T-cell (primary cell): Measurements from ENCODE around the gene GOLPH3. TPM values are rescaled to one million over a fixed set of nuclear protein-coding genes. Genes with fewer than 3 reads are reported as not detected.
"Not testable (repeated sequence)": the region's sequence is repeated elsewhere in the genome, so short reads cannot be mapped to it uniquely, and the experiment has no call there.

ENCODE experiments used
- ATAC-seq, 4 experiments: fragments of 200-7000 bp in 3 of 4; fragments of 150-1000 bp in 1 of 4; cut with Tn5 transposase; replicated peaks in 1 of 4; 1 replicate in 3 of 4; 2 replicates in 1 of 4; pipeline ENCODE4 v1.10.0; 2021; ENCODE audit warnings: moderate library complexity in 3 of 4, mild to moderate bottlenecking in 2 of 4, moderate number of reproducible peaks in 1 of 4
- CTCF ChIA-PET, 2 donors: fragments of 300-600 bp; sonication (Branson Sonifier 250); formaldehyde crosslinking; loops; one replicate each; lab custom pipeline; 2022; ENCODE audit warnings: antibody characterized with exemption in 2 of 2; lab: Charles Lee
- POLR2A ChIA-PET, 2 donors: fragments of 300-600 bp; sonication (Branson Sonifier 250); formaldehyde crosslinking; loops; one replicate each; lab custom pipeline; 2022; ENCODE audit warnings: antibody characterized with exemption in 2 of 2; lab: Charles Lee
- DNase-seq, 35 experiments: peaks; one replicate each; pipeline versions ENCODE4 v3.0.0 to v3.0.0-alpha.2; 2013 to 2023
- H3K27ac ChIP-seq: one replicate; pipeline ENCODE4 v1.5.1; 2013; ENCODE audit warnings: low read length
- H3K27me3 ChIP-seq, 2 experiments: replicated peaks in 1 of 2; 1 replicate in 1 of 2; 2 replicates in 1 of 2; pipeline versions ENCODE4 v1.6.1 to v1.7.0; 2013; ENCODE audit warnings: low read length in 1 of 2, mixed read lengths in 1 of 2; ENCODE audit not compliant: control insufficient read depth in 2 of 2, insufficient read depth in 2 of 2; ENCODE audit errors: extremely low read depth in 1 of 2
- H3K36me3 ChIP-seq, 2 donors: 1 replicate in 1 of 2; 2 replicates in 1 of 2; pipeline versions ENCODE4 v1.6.1 to v1.7.0; 2013; ENCODE audit warnings: low read length in 1 of 2; ENCODE audit not compliant: control insufficient read depth in 2 of 2, insufficient read depth in 1 of 2; ENCODE audit errors: extremely low read depth in 1 of 2
- H3K4me1 ChIP-seq, 2 experiments: 1 replicate in 1 of 2; 2 replicates in 1 of 2; pipeline versions ENCODE4 v1.6.1 to v1.7.0; 2013; ENCODE audit warnings: low read length in 2 of 2, mixed read lengths in 1 of 2; ENCODE audit not compliant: insufficient read depth in 2 of 2, control insufficient read depth in 1 of 2; ENCODE audit errors: extremely low read depth in 1 of 2
- H3K4me3 ChIP-seq, 2 donors: 1 replicate in 1 of 2; 2 replicates in 1 of 2; pipeline versions ENCODE4 v1.5.1 to v1.7.0; 2013; ENCODE audit warnings: mild to moderate bottlenecking in 2 of 2, low read length in 1 of 2, moderate library complexity in 1 of 2; ENCODE audit not compliant: control insufficient read depth in 1 of 2; ENCODE audit errors: extremely low read depth in 1 of 2
- H3K9me3 ChIP-seq: 2 replicates; pipeline ENCODE4 v1.7.0; 2013
- H3K27ac Mint-ChIP-seq, 2 donors: one replicate each; pipeline ENCODE4 v1.8.0; 2020 to 2021; ENCODE audit warnings: mild to moderate bottlenecking in 2 of 2, mixed read lengths in 2 of 2
- H3K27me3 Mint-ChIP-seq, 2 donors: one replicate each; pipeline ENCODE4 v1.8.0; 2021 to 2022; ENCODE audit warnings: mixed read lengths in 2 of 2
- H3K36me3 Mint-ChIP-seq: one replicate; pipeline ENCODE4 v1.8.0; 2021; ENCODE audit warnings: mixed read lengths
- H3K4me1 Mint-ChIP-seq, 3 donors: one replicate each; pipeline ENCODE4 v1.8.0; 2020 to 2022; ENCODE audit warnings: mixed read lengths in 3 of 3, mild to moderate bottlenecking in 1 of 3
- H3K4me3 Mint-ChIP-seq, 3 donors: one replicate each; pipeline ENCODE4 v1.8.0; 2020 to 2022; ENCODE audit warnings: mild to moderate bottlenecking in 3 of 3, mixed read lengths in 3 of 3, moderate library complexity in 3 of 3
- H3K9me3 Mint-ChIP-seq, 3 donors: one replicate each; pipeline ENCODE4 v1.8.0; 2020 to 2022; ENCODE audit warnings: mixed read lengths in 3 of 3
- WGBS: methylation state at CpG from one replicate; pipeline ENCODE4 v1.1.5; 2013; ENCODE audit warnings: missing lambda C conversion rate; ENCODE audit not compliant: insufficient coverage; 5-methylcytosine and 5-hydroxymethylcytosine counted together
- total RNA-seq, 35 experiments: library from RNA in 6 of 35; stranded (reverse) in 6 of 35; fragments of 120-200 nt in 1 of 35; gene quantifications; one replicate each; pipeline versions ENCODE4 v1.2.1 to v1.2.4 and lab custom pipeline; 2013 to 2026

Gene GOLPH3
- total RNA-seq, 5 donors from 2014 or later (not counting 1 experiment from before 2014, with no cell fraction given) = 49.3 to 87.6 (median 73.8) TPM

- no peak overlapping the region for H3K27ac ChIP-seq
- H3K4me1 ChIP-seq = peaks cover 0 to 8% of the 10 kb centered on the region in 2 experiments
- peaks cover 4 to 35% of the 10 kb centered on the region in 2 donors for H3K36me3 ChIP-seq
- no peak overlapping the region for H3K27ac Mint-ChIP-seq
- ATAC-seq (no peak), DNase-seq (no peak)
- peaks cover 28 to 48% (median 46%) of the 10 kb centered on the region in 3 donors for H3K4me1 Mint-ChIP-seq
- H3K36me3 Mint-ChIP-seq = peaks cover 52% of the 10 kb centered on the region
- H3K9me3 Mint-ChIP-seq = no peaks in the 10 kb centered on the region
- CTCF ChIA-PET = interaction anchor here (0.9 to 1.2 kb wide), 2 partner anchors 12 to 201 kb away, joined by 3 to 4 read pairs; no protein-coding TSS in a partner anchor
- H3K27me3 ChIP-seq = no peaks in the 10 kb centered on the region
- 96% methylated on average over 3 of the region's 3 CpGs for WGBS
- no peak overlapping the region for H3K4me3 Mint-ChIP-seq
- POLR2A ChIA-PET = no interaction called here
- H3K4me3 ChIP-seq = no peak overlapping the region
- H3K27me3 Mint-ChIP-seq = no peaks in the 10 kb centered on the region
- no peaks in the 10 kb centered on the region for H3K9me3 ChIP-seq
Measured at GRCh38 chr5:32127711-32128110, 46.4 kb downstream of the GOLPH3 start.

- Mint-ChIP-seq H3K4me1 (peaks cover 23 to 44% (median 43%) of the 10 kb centered on the region in 3 donors), H3K27me3 (no peaks in the 10 kb centered on the region), H3K36me3 (peaks cover 56% of the 10 kb centered on the region), H3K9me3 (no peaks in the 10 kb centered on the region), H3K27ac (peak overlapping the region in 1 of 2 donors; percentile 52), H3K4me3 (no peak overlapping the region)
- Histone ChIP-seq H3K36me3 (peaks cover 4 to 37% of the 10 kb centered on the region in 2 donors), H3K4me1 (peaks cover 0 to 8% of the 10 kb centered on the region in 2 experiments), H3K27me3 (no peaks in the 10 kb centered on the region), H3K4me3 (no peak overlapping the region), H3K27ac (no peak overlapping the region), H3K9me3 (no peaks in the 10 kb centered on the region)
- ChIA-PET POLR2A (no interaction called here), CTCF (interaction anchor here in 1 of 2 donors (0.6 to 0.9 kb wide), 2 partner anchors 13 to 25 kb away, joined by 3 read pairs; no protein-coding TSS in a partner anchor)
- DNase-seq (no peak), ATAC-seq (no peak)
- WGBS = no CpG with 5 or more reads among the region's 1 CpG
Measured at GRCh38 chr5:32126691-32127090, 47.4 kb downstream of the GOLPH3 start.

- WGBS = 100% methylated on average over 2 of the region's 6 CpGs
- no peak overlapping the region for H3K27ac Mint-ChIP-seq
- Histone ChIP-seq H3K36me3 (peaks cover 4 to 40% of the 10 kb centered on the region in 2 donors), H3K9me3 (no peaks in the 10 kb centered on the region), H3K27ac (no peak overlapping the region), H3K27me3 (no peaks in the 10 kb centered on the region), H3K4me3 (no peak overlapping the region), H3K4me1 (peaks cover 0 to 4% of the 10 kb centered on the region in 2 experiments)
- ATAC-seq (no peak), DNase-seq (no peak)
- no peaks in the 10 kb centered on the region for H3K27me3 Mint-ChIP-seq
- peaks cover 8 to 32% (median 30%) of the 10 kb centered on the region in 3 donors for H3K4me1 Mint-ChIP-seq
- CTCF ChIA-PET = no interaction called here
- no peaks in the 10 kb centered on the region for H3K9me3 Mint-ChIP-seq
- POLR2A ChIA-PET = no interaction called here
- H3K4me3 Mint-ChIP-seq = no peak overlapping the region
- peaks cover 56% of the 10 kb centered on the region for H3K36me3 Mint-ChIP-seq
Measured at GRCh38 chr5:32123889-32124676, 50.0 kb downstream of the GOLPH3 start.

- peaks cover 55% of the 10 kb centered on the region for H3K36me3 Mint-ChIP-seq
- CTCF ChIA-PET = no interaction called here
- H3K27me3 ChIP-seq = no peaks in the 10 kb centered on the region
- H3K27me3 Mint-ChIP-seq = no peaks in the 10 kb centered on the region
- H3K4me3 Mint-ChIP-seq = no peak overlapping the region
- H3K36me3 ChIP-seq = peaks cover 4 to 37% of the 10 kb centered on the region in 2 donors
- DNase-seq (no peak), ATAC-seq (no peak)
- H3K27ac ChIP-seq = no peak overlapping the region
- H3K9me3 ChIP-seq = no peaks in the 10 kb centered on the region
- H3K27ac Mint-ChIP-seq = no peak overlapping the region
- no peaks in the 10 kb centered on the region for H3K9me3 Mint-ChIP-seq
- no peaks in the 10 kb centered on the region for H3K4me1 ChIP-seq
- 100% methylated on average over 4 of the region's 8 CpGs for WGBS
- peaks cover 7 to 26% (median 24%) of the 10 kb centered on the region in 3 donors for H3K4me1 Mint-ChIP-seq
- POLR2A ChIA-PET = interaction anchor here in 1 of 2 donors (0.5 kb wide), 1 partner anchor 14 kb away, joined by 3 read pairs; no protein-coding TSS in a partner anchor
- no peak overlapping the region for H3K4me3 ChIP-seq
Measured at GRCh38 chr5:32123058-32123805, 50.9 kb downstream of the GOLPH3 start.

- H3K9me3 ChIP-seq, DNase-seq, H3K27me3 ChIP-seq, ATAC-seq, CTCF ChIA-PET, H3K27ac ChIP-seq, H3K4me3 ChIP-seq, H3K27me3 Mint-ChIP-seq, H3K4me1 ChIP-seq, H3K4me3 Mint-ChIP-seq, H3K9me3 Mint-ChIP-seq, POLR2A ChIA-PET: not testable (repeated sequence)
- whole genome bisulfite sequencing = 100% methylated on average over 4 of the region's 8 CpGs
- peaks cover 5 to 26% (median 24%) of the 10 kb centered on the region in 3 donors for H3K4me1 Mint-ChIP-seq
- peak overlapping the region in 1 of 2 donors; percentile 11 for H3K27ac Mint-ChIP-seq
- peaks cover 0 to 25% of the 10 kb centered on the region in 2 donors for H3K36me3 ChIP-seq
- peaks cover 52% of the 10 kb centered on the region for H3K36me3 Mint-ChIP-seq
Measured at GRCh38 chr5:32118922-32119321, 55.2 kb downstream of the GOLPH3 start.
